Right lobe of liver (tissue), 6 donors: Measurements from ENCODE around the gene SSTR3. TPM values are rescaled to one million over a fixed set of nuclear protein-coding genes. Genes with fewer than 3 reads are reported as not detected.

Experiments used
- ATAC-seq, 4 donors: fragments of 200-7000 bp; cut with Tn5 transposase; one replicate each; pipeline ENCODE4 v1.9.1; 2020; ENCODE audit warnings: mild to moderate bottlenecking in 4 of 4, moderate library complexity in 4 of 4
- DNase-seq, 3 donors: peaks; one replicate each; pipeline ENCODE4 v3.0.0-alpha.2; 2020
- H3K27ac ChIP-seq, 3 donors: fragments of 200-600 bp; one replicate each; pipeline ENCODE4 v1.8.0; 2022
- H3K27me3 ChIP-seq, 2 donors: fragments of 200-600 bp; one replicate each; pipeline ENCODE4 v1.8.0; 2022
- H3K36me3 ChIP-seq, 4 donors: fragments of 200-600 bp; sonication (generic) in 1 of 4; one replicate each; pipeline versions ENCODE4 v1.5.1 to v1.8.0; 2017 to 2022; ENCODE audit warnings: control low read depth in 1 of 4
- H3K4me1 ChIP-seq, 4 donors: fragments of 200-600 bp; sonication (generic) in 1 of 4; one replicate each; pipeline versions ENCODE4 v1.5.1 to v1.8.0; 2017 to 2022; ENCODE audit warnings: control low read depth in 1 of 4
- H3K4me3 ChIP-seq, 3 donors: fragments of 200-600 bp; one replicate each; pipeline ENCODE4 v1.8.0; 2022
- H3K9me3 ChIP-seq, 4 donors: fragments of 200-600 bp; sonication (generic) in 1 of 4; one replicate each; pipeline versions ENCODE4 v1.5.1 to v1.8.0; 2017 to 2022; ENCODE audit warnings: control low read depth in 1 of 4
- CTCF ChIP-seq, 4 donors: fragments of 200-600 bp in 3 of 4; fragments of 450-650 bp in 1 of 4; IDR thresholded peaks; one replicate each; pipeline versions ENCODE4 v1.5.1 to v1.8.0; 2016 to 2022; ENCODE audit warnings: antibody characterized with exemption in 4 of 4, mild to moderate bottlenecking in 2 of 4
- POLR2A ChIP-seq: fragments of 450-650 bp; IDR thresholded peaks from one replicate; pipeline ENCODE4 v1.6.1; 2017; ENCODE audit warnings: antibody characterized with exemption, mild to moderate bottlenecking
- WGBS: methylation state at CpG from one replicate; pipeline ENCODE4 v1.1.6; 2018; ENCODE audit warnings: low coverage, low lambda C conversion rate; ENCODE audit not compliant: insufficient coverage; ENCODE audit errors: missing lambda C conversion rate; 5-methylcytosine and 5-hydroxymethylcytosine counted together
- intact Hi-C, 2 donors: fragments of 100-400 bp; cut with DNase I; formaldehyde crosslinking; loops; one replicate each; pipeline versions ENCODE4 v1.11.2 to v1.14.1; 2022
- total RNA-seq, 6 experiments: library from RNA; depleted of rRNA in 2 of 6; stranded (reverse); fragments of >200 nt in 2 of 6; fragmentation: NEBNext Ultra II Directional in 3 of 6; extraction: Animal tissue kit (Norgen Biotek cat#: 25700) in 3 of 6; gene quantifications; one replicate each; pipeline versions ENCODE4 v1.1.0 to v1.2.4, GENCODE V29; 2016 to 2023
- donor health status: DM: no; HTN: yes; CAD: no.
- donor health status: DM: no; HTN: no; CAD: no.
- donor health status: DM: no; HTN: no; CAD: no.
- donor health status: DM: no; HTN: yes; CAD: no.
- donor health status: DM: no; HTN: yes; CAD: no.

Gene SSTR3
- total RNA-seq, 6 experiments from 2014 or later, result not detected

DNA sequence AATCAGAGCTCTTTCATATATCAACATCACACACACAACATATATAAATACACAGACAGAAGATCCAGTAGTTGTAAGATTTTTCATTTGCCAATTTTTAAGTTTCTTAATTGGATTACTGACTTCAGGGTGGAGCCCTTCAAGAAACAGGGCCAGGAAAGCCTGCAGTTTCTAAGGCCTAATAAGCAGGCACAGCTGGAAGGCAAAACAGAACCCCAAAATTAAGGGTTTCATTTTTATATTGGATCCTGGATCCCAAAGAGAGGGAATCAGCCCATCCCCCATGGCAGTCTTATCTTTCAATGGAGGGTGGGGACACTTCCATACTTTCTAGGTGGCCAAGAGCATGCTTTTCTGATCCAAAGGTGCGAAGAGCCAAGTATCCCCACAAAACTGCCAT is 19.5 kb downstream of the SSTR3 start:
- H3K27ac ChIP-seq, result no peak overlapping the region
- peaks cover 0 to 48% (median 20%) of the 10 kb centered on the region in 4 donors for H3K4me1 ChIP-seq
- H3K27me3 ChIP-seq, result no peaks in the 10 kb centered on the region

DNA sequence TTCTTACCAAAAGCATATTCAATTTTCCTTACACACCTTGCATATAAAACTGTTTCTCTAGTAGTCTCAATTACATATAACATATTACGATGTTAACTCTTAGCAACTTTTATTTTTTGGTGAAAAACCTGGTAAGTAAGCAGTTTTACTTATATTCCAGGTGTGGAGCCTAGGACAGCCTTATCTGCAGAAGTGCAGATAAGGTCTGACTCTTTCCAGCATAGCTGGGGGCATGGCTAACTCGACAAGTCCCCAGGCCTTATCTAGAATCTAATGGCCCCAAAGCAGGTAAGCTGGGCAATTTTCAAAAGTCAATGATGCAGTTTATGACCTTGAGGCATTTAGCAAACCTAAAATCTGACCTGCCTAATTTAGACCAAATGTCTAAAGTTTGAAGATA is 20.1 kb downstream of the SSTR3 start:
- 80% methylated on average over 2 of the region's 2 CpGs for WGBS
- intact Hi-C loops, result no loop called here
- ATAC-seq, result no peak

More for the DNA sequence above, 19.5 kb downstream of the SSTR3 start:
- no peak for TF ChIP-seq CTCF (IDR thresholded peaks at IDR 0.05)
- no peak for TF ChIP-seq POLR2A
- intact Hi-C loops, result no loop called here
- 100% methylated on average over 1 of the region's 1 CpG for WGBS
- Histone ChIP-seq H3K4me3 (no peak overlapping the region), H3K9me3 (no peaks in the 10 kb centered on the region), H3K36me3 (peaks cover 0 to 4% (median 0%) of the 10 kb centered on the region in 4 donors)
- no peak for DNase-seq
- no peak for ATAC-seq

DNA sequence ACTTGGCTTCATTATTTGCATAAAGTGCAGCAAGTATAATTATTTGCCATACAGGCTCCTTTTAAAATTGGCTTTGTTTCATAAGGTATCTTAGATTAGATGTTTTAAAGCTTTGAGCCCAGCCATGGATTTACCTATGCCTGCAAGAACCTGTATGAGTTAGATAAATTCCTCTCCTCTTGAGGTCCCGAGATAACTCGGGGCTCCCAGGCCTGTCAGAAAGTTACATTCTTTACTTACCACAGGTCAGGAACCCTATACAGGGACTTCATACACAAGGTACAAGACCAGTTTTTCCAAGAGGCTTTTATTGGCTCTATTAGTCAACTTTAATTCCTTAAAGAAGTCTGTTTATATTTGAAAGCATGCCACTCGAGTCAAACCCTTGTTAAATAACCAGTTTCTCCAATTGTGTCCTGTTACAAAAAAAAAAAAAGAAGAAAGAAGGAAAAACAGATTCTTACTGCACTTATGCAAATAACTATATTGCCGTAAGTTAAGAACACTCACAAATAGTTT is 22.0 kb downstream of the SSTR3 start:
- Histone ChIP-seq H3K27me3 (no peaks in the 10 kb centered on the region), H3K4me3 (no peak overlapping the region), H3K36me3 (peaks cover 0 to 4% (median 0%) of the 10 kb centered on the region in 4 donors), H3K9me3 (no peaks in the 10 kb centered on the region), H3K4me1 (peaks cover 0 to 26% (median 5%) of the 10 kb centered on the region in 4 donors), H3K27ac (no peak overlapping the region)
- DNase-seq (no peak), ATAC-seq (no peak)
- no peak for TF ChIP-seq CTCF (IDR thresholded peaks at IDR 0.05)
- TF ChIP-seq POLR2A, result no peak
- 68% methylated on average over 4 of the region's 4 CpGs for WGBS
- intact Hi-C loops, result no loop called here

More for the DNA sequence above, 20.1 kb downstream of the SSTR3 start:
- DNase-seq, result no peak
- Histone ChIP-seq H3K9me3 (no peaks in the 10 kb centered on the region), H3K27ac (no peak overlapping the region), H3K4me3 (no peak overlapping the region), H3K4me1 (peaks cover 0 to 43% (median 17%) of the 10 kb centered on the region in 4 donors), H3K36me3 (peaks cover 0 to 4% (median 0%) of the 10 kb centered on the region in 4 donors), H3K27me3 (no peaks in the 10 kb centered on the region)
- no peak for TF ChIP-seq POLR2A
- no peak for TF ChIP-seq CTCF (IDR thresholded peaks at IDR 0.05)

DNA sequence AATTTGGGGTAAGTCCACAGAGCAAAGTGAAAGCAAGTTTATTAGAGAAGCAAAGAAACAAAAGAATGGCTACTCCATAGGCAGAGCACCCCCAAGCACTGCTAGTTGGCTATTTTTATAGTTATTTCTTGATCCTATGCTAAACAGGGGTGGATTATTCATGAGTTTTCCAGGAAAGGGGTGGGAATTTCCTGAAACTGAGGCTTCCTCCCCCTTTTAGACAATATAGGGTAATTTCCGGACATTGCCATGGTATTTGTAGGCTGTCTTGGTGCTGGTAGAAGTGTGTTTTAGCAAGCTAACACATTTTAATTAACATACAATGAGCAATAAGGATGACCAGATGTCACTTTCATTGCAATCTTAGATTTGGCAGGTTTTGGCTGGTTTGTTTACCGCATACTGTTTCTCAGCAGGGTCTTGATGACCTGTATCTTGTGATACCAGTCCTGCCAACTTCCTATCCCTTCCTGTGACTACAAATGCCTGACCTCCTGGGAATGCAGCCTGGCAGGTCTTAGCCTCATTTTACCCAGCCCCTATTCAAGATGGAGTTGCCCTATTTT is 23.3 kb downstream of the SSTR3 start:
- Histone ChIP-seq H3K27ac (peak overlapping the region in 2 of 3 donors; percentile 45 to 81), H3K4me1 (peaks cover 0 to 13% (median 2%) of the 10 kb centered on the region in 4 donors), H3K36me3 (peaks cover 0 to 4% (median 0%) of the 10 kb centered on the region in 4 donors), H3K27me3 (no peaks in the 10 kb centered on the region), H3K4me3 (no peak overlapping the region), H3K9me3 (no peaks in the 10 kb centered on the region)
- WGBS, result 65% methylated on average over 2 of the region's 2 CpGs
- DNase-seq (no peak), ATAC-seq (no peak)
- TF ChIP-seq POLR2A (no peak), CTCF (IDR thresholded peaks at IDR 0.05) (no peak)
- intact Hi-C loops, result no loop called here
